ENCODE measurements around the gene IMPA2.

DNA sequence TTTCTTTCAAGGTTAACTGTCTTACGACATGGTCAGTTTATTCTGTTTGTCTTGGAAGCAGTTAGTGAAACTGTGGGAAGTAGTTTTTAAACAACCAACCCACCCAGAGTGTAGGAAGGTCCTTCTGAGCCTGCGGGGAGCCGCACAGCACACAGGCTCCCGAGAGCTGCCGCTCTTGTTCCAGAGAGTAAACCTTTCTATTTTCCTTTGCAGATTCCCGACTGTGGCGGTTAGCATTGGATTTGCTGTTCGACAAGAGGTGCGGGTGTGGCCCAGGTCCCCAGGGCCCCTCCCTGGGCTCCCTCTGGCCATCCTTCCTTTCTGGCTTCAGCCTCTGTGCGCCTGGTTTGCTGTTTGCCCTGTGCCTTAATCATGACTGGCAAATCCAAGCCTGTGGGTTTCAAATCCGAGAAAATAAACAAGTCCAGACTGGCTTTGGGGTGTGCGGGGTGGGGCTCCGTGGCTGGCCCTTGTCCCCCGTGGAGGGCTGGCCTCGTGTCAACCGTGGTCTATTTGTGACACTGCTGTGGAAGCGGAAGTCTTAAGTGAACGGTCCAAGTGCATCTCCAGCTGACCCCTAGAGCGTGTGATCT lies 30.7 kb downstream of the IMPA2 start:
- TF ChIP-seq CTCF (conservative IDR thresholded peaks at IDR 0.05) = no peak
- TF ChIP-seq ZFX (IDR thresholded peaks at IDR 0.05) = no peak

Data from C4-2B (cell line).